HepG2 (cell line): ENCODE results near the gene PRCD. TPM values are rescaled to one million over a fixed set of nuclear protein-coding genes. Genes with fewer than 3 reads are reported as not detected.

Source experiments
- ASH2L ChIP-seq: fragments of 300-600, 200-600 bp; sonication (generic); IDR thresholded peaks from 2 replicates; pipeline ENCODE4 v1.7.0; 2017; ENCODE audit warnings: low read depth, mild to moderate bottlenecking, moderate library complexity, mixed read lengths, low read length; ENCODE audit not compliant: insufficient read length
- CREB3 ChIP-seq: sonication (generic); formaldehyde crosslinking; IDR thresholded peaks from 2 replicates; pipeline ENCODE4 v1.5.0; 2020; ENCODE audit warnings: missing genetic modification reagents
- DRAP1 ChIP-seq: IDR thresholded peaks from 2 replicates; pipeline ENCODE4 v1.6.1; 2016; ENCODE audit warnings: missing genetic modification reagents, missing compliant biosample characterization
- GFI1 ChIP-seq: sonication (generic); formaldehyde crosslinking; IDR thresholded peaks from 2 replicates; pipeline ENCODE4 v1.5.0; 2020; ENCODE audit warnings: missing genetic modification reagents, mild to moderate bottlenecking, borderline replicate concordance
- KDM5B ChIP-seq: sonication (generic); formaldehyde crosslinking; IDR thresholded peaks from 2 replicates; pipeline ENCODE4 v1.4.0; 2020; ENCODE audit warnings: missing genetic modification reagents, mild to moderate bottlenecking, borderline replicate concordance
- KLF16 ChIP-seq, 2 experiments: sonication (generic) in 1 of 2; formaldehyde crosslinking in 1 of 2; IDR thresholded peaks; 2 replicates each; pipeline versions ENCODE4 v1.6.1 to v1.8.0; 2016 to 2023; ENCODE audit warnings: missing genetic modification reagents in 2 of 2, missing compliant biosample characterization in 1 of 2
- MTA1 ChIP-seq: sonication (generic); formaldehyde crosslinking; IDR thresholded peaks from 2 replicates; pipeline ENCODE4 v1.4.0; 2020; ENCODE audit warnings: missing genetic modification reagents, mild to moderate bottlenecking, borderline replicate concordance
- MTERF4 ChIP-seq: sonication (generic); formaldehyde crosslinking; IDR thresholded peaks from 2 replicates; pipeline ENCODE4 v1.8.0; 2023; ENCODE audit warnings: mild to moderate bottlenecking, missing genetic modification reagents
- NRL ChIP-seq: sonication (generic); formaldehyde crosslinking; IDR thresholded peaks from 2 replicates; pipeline ENCODE4 v1.5.0; 2020; ENCODE audit warnings: missing genetic modification reagents, mild to moderate bottlenecking, moderate library complexity, borderline replicate concordance
- TBX2 ChIP-seq: sonication (generic); formaldehyde crosslinking; IDR thresholded peaks from 2 replicates; pipeline ENCODE4 v1.5.0; 2020; ENCODE audit warnings: missing genetic modification reagents, mild to moderate bottlenecking, borderline replicate concordance
- UBTF ChIP-seq: sonication (generic); formaldehyde crosslinking; IDR thresholded peaks from 2 replicates; pipeline ENCODE4 v1.4.0; 2020; ENCODE audit warnings: mild to moderate bottlenecking, missing genetic modification reagents
- ZBTB4 ChIP-seq: sonication (generic); formaldehyde crosslinking; IDR thresholded peaks from 2 replicates; pipeline ENCODE4 v1.4.0; 2020; ENCODE audit warnings: missing genetic modification reagents, mild to moderate bottlenecking, borderline replicate concordance
- ZC3H4 ChIP-seq: sonication (generic); formaldehyde crosslinking; IDR thresholded peaks from 2 replicates; pipeline ENCODE4 v1.4.0; 2020; ENCODE audit warnings: missing genetic modification reagents, borderline replicate concordance
- ZMAT3 ChIP-seq: sonication (generic); formaldehyde crosslinking; conservative IDR thresholded peaks from 2 replicates; pipeline ENCODE4 v1.7.0; 2021; ENCODE audit warnings: missing genetic modification reagents
- ZNF264 ChIP-seq: sonication (generic); formaldehyde crosslinking; IDR thresholded peaks from 2 replicates; pipeline ENCODE4 v1.4.0; 2020; ENCODE audit warnings: missing genetic modification reagents
- ZNF431 ChIP-seq: sonication (generic); formaldehyde crosslinking; IDR thresholded peaks from 2 replicates; pipeline ENCODE4 v1.9.0; 2022; ENCODE audit warnings: missing genetic modification reagents, low read depth, mild to moderate bottlenecking, borderline replicate concordance
- ZNF547 ChIP-seq: sonication (generic); formaldehyde crosslinking; IDR thresholded peaks from 2 replicates; pipeline ENCODE4 v1.5.1; 2020; ENCODE audit warnings: mild to moderate bottlenecking, missing genetic modification reagents
- ZNF770 ChIP-seq: sonication (generic); formaldehyde crosslinking; IDR thresholded peaks from 2 replicates; pipeline ENCODE4 v1.5.0; 2020; ENCODE audit warnings: mild to moderate bottlenecking, missing genetic modification reagents
- polyA plus RNA-seq, 8 experiments: library from polyadenylated mRNA; depleted of rRNA in 3 of 8; stranded (reverse) in 7 of 8; unstranded in 1 of 8; fragments of >200 nt; fragmentation: Illumina TruSeq in 4 of 8; extraction: Trizol in 4 of 8; gene quantifications; 2 replicates each; pipeline versions ENCODE4 v1.2.1 to v1.2.3, GENCODE V29; 2011 to 2016; ENCODE audit warnings: low read depth in 4 of 8, missing spikeins in 1 of 8, mixed read lengths in 1 of 8; ENCODE audit not compliant: insufficient read depth in 1 of 8
- total RNA-seq, 5 experiments: library from RNA; depleted of rRNA; stranded (reverse); fragments of >200 nt; fragmentation: Illumina TruSeq; extraction: Trizol; gene quantifications; 2 replicates each; pipeline ENCODE4 v1.2.3, GENCODE V29; 2016; ENCODE audit warnings: low read depth in 1 of 5

PRCD gene
- total and polyA plus RNA-seq, 2 of the 13 experiments (the other 11 are each of a cell fraction or from before 2014, with no cell fraction given): 0.51 TPM; not detected in 1

- no peak for TF ChIP-seq ZNF770
- TF ChIP-seq UBTF: peak; percentile 19; the same call in 1 of the 2 replicates
- no peak for TF ChIP-seq GFI1 (CRISPR knock-in tag)
- peak; percentile 66; the same call in 1 of the 2 replicates for TF ChIP-seq ZC3H4 (CRISPR knock-in tag)
- TF ChIP-seq ZNF431 (CRISPR knock-in tag): no peak
- TF ChIP-seq KLF16 (CRISPR knock-in tag; IDR thresholded peaks at IDR 0.05): no peak
- no peak for TF ChIP-seq DRAP1
- TF ChIP-seq NRL (CRISPR knock-in tag): peak; percentile 16; the same call in 1 of the 2 replicates
- TF ChIP-seq CREB3 (CRISPR knock-in tag): no peak
- no peak for TF ChIP-seq ZMAT3 (CRISPR knock-in tag)
- no peak for TF ChIP-seq ZNF264 (CRISPR knock-in tag)
- peak; percentile 77 for TF ChIP-seq TBX2 (CRISPR knock-in tag)
- TF ChIP-seq ZNF547 (CRISPR knock-in tag): peak; percentile 71; the same call in 1 of the 2 replicates
- TF ChIP-seq ZBTB4 (CRISPR knock-in tag): peak; percentile 87; the same call in 1 of the 2 replicates
- no peak for TF ChIP-seq MTERF4 (CRISPR knock-in tag)
- TF ChIP-seq KDM5B (CRISPR knock-in tag): peak; percentile 74; the same call in 1 of the 2 replicates
- no peak for TF ChIP-seq MTA1 (CRISPR knock-in tag)
- TF ChIP-seq ASH2L: no peak
Observed at GRCh38 chr17:76501827-76502307, 38.0 kb upstream of the PRCD start (continued).
